Astrocyte of the hippocampus (primary cell): ENCODE data around the gene IGF2BP3.
"Not testable (repeated sequence)": the region's sequence is repeated elsewhere in the genome, so short reads cannot be mapped to it uniquely, and the experiment has no call there.

Experiments used
- DNase-seq: peaks from one replicate; pipeline ENCODE4 v3.0.0; 2011; ENCODE audit warnings: low read depth, low spot score

The IGF2BP3 gene

GRCh38 chr7:23470330-23471105, at the start of gene IGF2BP3:
IGF2BP3 (minus strand) TSS chr7:23470491; CDS start chr7:23470110, 381 bp downstream.
- DNase-seq, result peak; percentile 96

- no peak for DNase-seq
Measured at GRCh38 chr7:23514755-23515154, 44.5 kb upstream of the IGF2BP3 start.

- not testable (repeated sequence) for DNase-seq
Measured at GRCh38 chr7:23513746-23514145, 43.5 kb upstream of the IGF2BP3 start.

DNA sequence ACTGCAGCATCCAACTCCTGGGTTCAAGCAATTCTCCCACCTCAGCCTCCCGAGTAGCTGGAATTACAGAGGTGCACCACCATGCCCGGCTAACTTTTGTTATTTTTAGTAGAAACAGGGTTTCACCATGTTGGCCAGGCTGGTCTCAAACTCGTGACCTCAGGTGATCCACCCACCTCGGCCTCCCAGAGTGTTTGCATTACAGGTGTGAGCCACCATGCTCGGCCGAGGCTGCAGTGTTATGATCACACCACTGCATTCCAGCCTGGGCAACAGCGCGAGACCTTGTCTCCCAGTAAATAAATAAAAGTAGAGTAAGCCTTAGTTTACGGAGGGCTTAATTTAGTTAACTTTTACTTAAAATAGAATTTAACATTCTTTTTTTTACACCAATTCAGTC, 23.7 kb upstream of the IGF2BP3 start:
- DNase-seq, result no peak

- no peak for DNase-seq
Measured at GRCh38 chr7:23491502-23491901, 21.2 kb upstream of the IGF2BP3 start.

DNA sequence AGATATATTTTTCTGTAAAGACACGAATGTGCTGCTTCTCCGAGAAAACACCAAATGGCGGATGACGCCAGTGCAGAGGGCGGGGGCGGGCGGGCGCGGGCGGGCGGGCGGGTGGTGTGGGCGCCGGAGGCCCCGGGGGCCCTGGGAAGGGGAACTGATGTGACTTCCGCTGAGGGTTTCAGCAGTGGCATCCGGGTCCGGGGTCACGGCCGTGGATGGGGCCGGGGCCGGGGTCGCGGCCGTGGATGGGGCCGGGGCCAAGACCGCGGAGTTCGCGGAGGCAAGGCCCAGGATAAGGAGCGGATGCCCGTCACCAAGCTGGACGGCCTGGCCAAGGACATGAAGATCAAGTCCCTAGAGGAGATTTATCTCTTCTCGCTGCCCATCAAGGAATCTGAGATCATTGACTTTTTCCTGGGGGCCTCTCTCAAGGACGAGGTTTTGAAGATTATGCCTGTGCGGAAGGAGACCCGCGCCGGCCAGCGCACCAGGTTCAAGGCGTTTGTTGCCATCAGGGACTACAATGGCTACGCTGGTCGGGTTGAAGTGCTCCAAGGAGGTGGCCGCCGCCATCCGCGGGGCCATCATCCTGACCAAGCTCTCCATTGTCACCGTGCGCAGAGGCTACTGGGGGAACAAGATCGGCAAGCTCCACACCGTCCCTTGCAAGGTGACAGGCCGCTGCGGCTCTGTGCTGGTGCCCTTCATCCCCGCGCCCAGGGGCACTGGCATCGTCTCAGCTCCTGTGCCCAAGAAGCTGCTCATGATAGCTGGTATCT, 20.3 kb upstream of the IGF2BP3 start:
- peak; percentile 66 for DNase-seq

GRCh38 chr7:23488714-23489113, 18.4 kb upstream of the IGF2BP3 start:
- not testable (repeated sequence) for DNase-seq

DNA sequence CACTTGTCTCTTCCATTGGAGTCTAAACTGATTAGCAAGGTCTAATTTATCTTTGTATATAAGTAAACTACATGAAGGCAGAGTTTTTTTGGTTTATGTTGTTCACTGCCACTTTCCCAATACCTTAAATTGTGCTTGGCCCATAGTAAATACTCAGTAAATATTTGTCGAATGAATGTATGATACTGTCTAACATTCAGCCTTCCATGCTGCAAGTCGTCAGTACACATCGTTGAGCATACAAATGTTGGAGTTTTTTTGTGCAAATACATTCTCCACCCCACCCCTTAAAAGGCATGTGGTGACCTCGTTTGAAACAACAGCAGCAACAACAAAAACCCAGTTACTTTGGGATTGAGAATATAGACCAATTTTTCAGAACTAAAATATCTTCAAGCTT, 17.4 kb upstream of the IGF2BP3 start:
- DNase-seq, result no peak

GRCh38 chr7:23486002-23486773, 15.9 kb upstream of the IGF2BP3 start:
- DNase-seq, result no peak

GRCh38 chr7:23482686-23483085, 12.4 kb upstream of the IGF2BP3 start:
- no peak for DNase-seq

GRCh38 chr7:23477962-23478866, 7.9 kb upstream of the IGF2BP3 start:
- no peak for DNase-seq

GRCh38 chr7:23477157-23477499, 6.8 kb upstream of the IGF2BP3 start:
- DNase-seq, result no peak

DNA sequence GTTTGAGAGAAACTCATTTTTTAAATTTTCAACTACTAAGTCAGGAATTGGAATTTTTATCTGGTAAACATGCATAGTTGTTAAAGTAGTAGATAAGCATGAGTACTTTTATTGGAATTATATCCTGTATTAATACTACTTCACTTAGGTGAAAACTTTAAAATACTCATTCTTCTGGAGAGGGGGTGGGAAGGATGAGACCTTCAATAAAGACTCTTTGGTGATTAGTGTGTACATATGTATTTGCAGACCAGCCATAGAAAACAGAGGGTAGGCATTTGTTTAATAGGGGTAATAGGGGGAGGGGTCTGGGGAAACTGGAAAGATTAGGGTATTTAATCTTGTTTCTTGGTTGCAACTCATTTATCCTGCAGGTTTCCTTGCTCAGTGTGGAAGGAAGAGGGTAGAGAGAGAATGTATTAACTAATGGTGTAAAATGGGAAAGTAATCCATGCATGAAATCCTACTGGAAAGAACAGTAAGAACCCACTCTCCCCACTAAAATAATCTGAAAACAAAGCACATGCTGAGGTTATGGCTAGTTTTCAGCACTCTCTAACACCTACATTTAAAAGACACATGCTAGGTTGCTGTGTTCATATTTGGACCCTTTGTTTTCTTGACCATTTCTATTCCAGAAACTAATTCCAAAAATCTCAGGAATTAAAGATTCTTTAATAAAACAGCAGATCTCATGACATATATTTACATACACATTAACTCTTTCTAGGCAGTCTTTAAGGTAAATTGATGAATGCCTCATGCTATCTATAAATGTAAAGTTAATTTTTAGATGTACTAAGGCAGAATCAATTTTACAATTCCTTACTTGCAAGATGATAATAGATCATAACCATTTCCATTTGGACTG, 6.2 kb upstream of the IGF2BP3 start:
- no peak for DNase-seq

- DNase-seq, result no peak
Measured at GRCh38 chr7:23475576-23475839, 5.2 kb upstream of the IGF2BP3 start.

GRCh38 chr7:23474829-23475575, 4.7 kb upstream of the IGF2BP3 start:
- no peak for DNase-seq

- peak; percentile 99 for DNase-seq
Measured at GRCh38 chr7:23474094-23474828, 4.0 kb upstream of the IGF2BP3 start.

GRCh38 chr7:23473844-23474093, 3.5 kb upstream of the IGF2BP3 start:
- no peak for DNase-seq

DNA sequence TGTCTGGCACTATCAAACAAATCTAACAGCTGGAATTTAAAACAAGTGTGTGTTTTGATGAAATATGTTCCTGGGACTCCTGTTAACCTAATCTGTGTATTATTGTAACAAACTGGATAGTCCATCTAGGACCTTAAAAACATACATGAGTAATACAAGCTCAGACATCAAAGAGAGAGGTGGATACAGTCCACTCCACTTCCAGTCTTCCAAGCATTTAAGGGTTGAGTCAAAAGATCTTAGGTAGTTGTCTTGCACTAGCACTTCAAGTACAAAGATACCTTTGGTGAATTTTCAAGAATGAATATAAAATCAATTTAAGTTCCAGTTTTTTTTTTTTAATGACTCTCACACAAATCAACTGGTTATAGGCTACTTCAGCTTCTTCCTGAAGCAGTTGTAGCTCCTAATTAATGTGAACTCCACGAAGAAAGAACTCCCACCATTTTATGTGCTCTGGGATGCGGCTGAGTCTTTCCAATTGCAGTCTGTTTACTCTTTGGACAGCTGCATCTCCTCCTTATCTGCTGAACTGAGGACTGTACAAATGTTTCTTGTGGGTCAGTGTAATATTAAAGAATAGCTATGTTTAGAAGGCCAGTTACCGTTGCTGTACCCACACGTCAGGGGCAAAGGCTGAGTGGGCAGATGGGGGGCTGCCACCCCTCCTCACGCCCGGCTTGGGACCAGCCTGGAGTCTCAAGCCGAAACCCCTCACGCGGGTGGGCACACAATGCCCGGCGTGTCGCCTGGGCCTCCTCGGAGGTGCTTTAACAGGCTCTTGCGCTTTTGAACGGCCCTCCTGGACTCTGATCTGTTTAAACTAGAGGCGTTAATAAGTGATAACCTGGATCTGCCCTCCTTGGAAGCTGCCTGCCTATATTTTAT, 2.9 kb upstream of the IGF2BP3 start:
- DNase-seq, result peak; percentile 36
